ENCODE measurements around the gene ADAMTSL4. TPM values are rescaled to one million over a fixed set of nuclear protein-coding genes. Genes with fewer than 3 reads are reported as not detected.

The ADAMTSL4 gene
- total and polyA plus RNA-seq, 2 experiments from 2014 or later = 44.2 to 51.9 TPM

DNA sequence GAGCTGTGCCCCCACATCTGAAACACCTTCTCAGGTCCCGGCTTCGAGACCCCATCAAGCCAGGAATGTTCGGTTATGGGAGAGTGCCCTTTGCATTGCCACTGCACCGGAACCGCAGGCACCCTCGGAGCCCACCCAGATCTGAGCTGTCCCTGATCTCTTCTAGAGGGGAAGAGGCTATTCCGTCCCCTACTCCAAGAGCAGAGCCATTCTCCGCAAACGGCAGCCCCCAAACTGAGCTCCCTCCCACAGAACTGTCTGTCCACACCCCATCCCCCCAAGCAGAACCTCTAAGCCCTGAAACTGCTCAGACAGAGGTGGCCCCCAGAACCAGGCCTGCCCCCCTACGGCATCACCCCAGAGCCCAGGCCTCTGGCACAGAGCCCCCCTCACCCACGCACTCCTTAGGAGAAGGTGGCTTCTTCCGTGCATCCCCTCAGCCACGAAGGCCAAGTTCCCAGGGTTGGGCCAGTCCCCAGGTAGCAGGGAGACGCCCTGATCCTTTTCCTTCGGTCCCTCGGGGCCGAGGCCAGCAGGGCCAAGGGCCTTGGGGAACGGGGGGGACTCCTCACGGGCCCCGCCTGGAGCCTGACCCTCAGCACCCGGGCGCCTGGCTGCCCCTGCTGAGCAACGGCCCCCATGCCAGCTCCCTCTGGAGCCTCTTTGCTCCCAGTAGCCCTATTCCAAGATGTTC lies 4.3 kb downstream of the ADAMTSL4 start:
- Histone ChIP-seq H3K4me3 (no peak overlapping the region), H3K4me1 (ENCODE audit: low read depth) (peaks cover 9% of the 10 kb centered on the region), H3K36me3 (no peaks in the 10 kb centered on the region), H3K27me3 (no peaks in the 10 kb centered on the region), H3K9me3 (ENCODE audit: low read depth) (no peaks in the 10 kb centered on the region), H3K27ac (peak overlapping the region; percentile 81)
- TF ChIP-seq, protein P1, sequence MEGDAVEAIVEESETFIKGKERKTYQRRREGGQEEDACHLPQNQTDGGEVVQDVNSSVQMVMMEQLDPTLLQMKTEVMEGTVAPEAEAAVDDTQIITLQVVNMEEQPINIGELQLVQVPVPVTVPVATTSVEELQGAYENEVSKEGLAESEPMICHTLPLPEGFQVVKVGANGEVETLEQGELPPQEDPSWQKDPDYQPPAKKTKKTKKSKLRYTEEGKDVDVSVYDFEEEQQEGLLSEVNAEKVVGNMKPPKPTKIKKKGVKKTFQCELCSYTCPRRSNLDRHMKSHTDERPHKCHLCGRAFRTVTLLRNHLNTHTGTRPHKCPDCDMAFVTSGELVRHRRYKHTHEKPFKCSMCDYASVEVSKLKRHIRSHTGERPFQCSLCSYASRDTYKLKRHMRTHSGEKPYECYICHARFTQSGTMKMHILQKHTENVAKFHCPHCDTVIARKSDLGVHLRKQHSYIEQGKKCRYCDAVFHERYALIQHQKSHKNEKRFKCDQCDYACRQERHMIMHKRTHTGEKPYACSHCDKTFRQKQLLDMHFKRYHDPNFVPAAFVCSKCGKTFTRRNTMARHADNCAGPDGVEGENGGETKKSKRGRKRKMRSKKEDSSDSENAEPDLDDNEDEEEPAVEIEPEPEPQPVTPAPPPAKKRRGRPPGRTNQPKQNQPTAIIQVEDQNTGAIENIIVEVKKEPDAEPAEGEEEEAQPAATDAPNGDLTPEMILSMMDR (IDR thresholded peaks at IDR 0.05; ENCODE audit: low read depth, low read length) = no peak
- no peak for DNase-seq (ENCODE audit: low read depth in 1 of 2, low spot score in 1 of 2)

DNA sequence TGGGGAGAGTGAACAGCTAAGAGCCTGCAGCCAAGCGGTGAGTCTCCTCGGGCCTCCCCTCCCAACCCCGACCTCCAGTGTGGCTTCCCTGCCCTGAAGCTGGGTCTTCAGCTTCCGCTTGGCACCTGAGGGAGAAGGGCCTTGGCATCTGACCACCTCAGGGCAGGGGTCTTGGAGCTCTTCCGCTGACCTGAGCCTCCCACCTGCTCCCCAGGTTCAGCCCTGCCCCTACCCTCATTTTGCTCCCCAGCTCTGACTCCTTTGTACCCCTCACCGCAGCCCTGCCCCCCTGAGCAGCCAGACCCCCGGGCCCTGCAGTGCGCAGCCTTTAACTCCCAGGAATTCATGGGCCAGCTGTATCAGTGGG lies 4.9 kb downstream of the ADAMTSL4 start:
- H3K36me3 ChIP-seq = no peaks in the 10 kb centered on the region
- no peaks in the 10 kb centered on the region for H3K9me3 ChIP-seq (ENCODE audit: low read depth)
- H3K4me3 ChIP-seq = no peak overlapping the region
- H3K27ac ChIP-seq = no peak overlapping the region
- TF ChIP-seq, protein P1 (IDR thresholded peaks at IDR 0.05; ENCODE audit: low read depth, low read length) = no peak
- H3K4me1 ChIP-seq (ENCODE audit: low read depth) = peaks cover 9% of the 10 kb centered on the region
- DNase-seq (ENCODE audit: low read depth in 1 of 2, low spot score in 1 of 2) = no peak
- H3K27me3 ChIP-seq = no peaks in the 10 kb centered on the region

DNA sequence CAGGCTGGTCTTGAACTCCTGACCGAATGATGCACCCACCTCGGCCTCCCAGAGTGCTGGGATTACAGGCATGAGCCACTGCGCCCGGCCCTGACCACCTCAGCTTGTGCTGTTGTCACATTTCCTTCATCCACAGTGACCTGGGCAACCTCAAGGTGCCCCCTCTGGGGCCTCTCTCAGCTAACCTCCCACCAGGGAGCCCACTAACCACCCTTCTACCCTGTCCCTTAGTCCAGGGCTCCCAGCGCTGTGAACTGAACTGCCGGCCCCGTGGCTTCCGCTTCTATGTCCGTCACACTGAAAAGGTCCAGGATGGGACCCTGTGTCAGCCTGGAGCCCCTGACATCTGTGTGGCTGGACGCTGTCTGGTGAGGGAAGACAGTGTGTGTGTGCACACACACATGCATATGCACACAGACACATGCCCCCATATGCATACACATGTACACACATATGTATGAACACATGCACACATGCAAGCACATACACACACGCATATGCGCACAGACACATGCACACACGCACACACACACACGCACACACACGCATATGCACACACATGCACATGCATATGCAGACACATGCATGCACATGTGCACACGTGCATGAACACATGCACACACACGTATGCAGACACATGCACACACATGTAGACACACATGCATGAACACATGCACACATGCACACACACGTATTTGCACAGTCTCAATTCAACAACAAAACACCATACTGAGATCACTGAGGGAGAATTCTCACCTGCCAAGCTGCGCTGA lies 6.2 kb downstream of the ADAMTSL4 start:
- TF ChIP-seq, protein P1 (IDR thresholded peaks at IDR 0.05; ENCODE audit: low read depth, low read length) = no peak
- no peaks in the 10 kb centered on the region for H3K36me3 ChIP-seq
- H3K9me3 ChIP-seq (ENCODE audit: low read depth) = no peaks in the 10 kb centered on the region
- H3K4me1 ChIP-seq (ENCODE audit: low read depth) = peaks cover 9% of the 10 kb centered on the region
- no peak overlapping the region for H3K27ac ChIP-seq
- no peaks in the 10 kb centered on the region for H3K27me3 ChIP-seq
- H3K4me3 ChIP-seq = no peak overlapping the region
- no peak for DNase-seq (ENCODE audit: low read depth in 1 of 2, low spot score in 1 of 2)

DNA sequence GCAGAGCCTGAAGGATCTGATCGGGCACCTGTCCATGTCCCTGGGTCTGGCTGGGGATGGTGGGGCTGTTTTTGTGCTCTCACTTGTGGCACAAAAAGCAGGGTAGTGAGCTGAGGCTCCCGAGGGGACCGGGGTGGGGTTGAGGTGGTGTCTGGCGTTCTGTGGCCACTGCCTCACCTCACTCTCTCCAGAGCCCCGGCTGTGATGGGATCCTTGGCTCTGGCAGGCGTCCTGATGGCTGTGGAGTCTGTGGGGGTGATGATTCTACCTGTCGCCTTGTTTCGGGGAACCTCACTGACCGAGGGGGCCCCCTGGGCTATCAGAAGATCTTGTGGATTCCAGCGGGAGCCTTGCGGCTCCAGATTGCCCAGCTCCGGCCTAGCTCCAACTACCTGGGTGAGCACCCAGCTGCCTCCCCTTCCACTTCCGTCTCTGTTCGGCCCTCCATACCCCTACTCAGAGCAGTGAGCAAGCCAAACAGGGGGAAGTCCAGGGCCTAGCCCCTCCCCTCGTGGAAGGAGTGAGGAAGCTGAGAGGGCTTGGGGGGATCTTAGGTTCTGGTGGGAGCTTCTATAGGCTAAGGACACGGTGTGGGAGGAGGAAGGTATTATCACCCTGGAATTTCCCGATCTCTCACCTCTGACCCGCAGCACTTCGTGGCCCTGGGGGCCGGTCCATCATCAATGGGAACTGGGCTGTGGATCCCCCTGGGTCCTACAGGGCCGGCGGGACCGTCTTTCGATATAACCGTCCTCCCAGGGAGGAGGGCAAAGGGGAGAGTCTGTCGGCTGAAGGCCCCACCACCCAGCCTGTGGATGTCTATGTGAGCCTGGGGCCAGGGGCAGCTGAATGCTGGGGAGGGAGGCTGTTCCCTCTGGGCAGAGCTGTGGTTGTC lies 7.0 kb downstream of the ADAMTSL4 start:
- Histone ChIP-seq H3K36me3 (no peaks in the 10 kb centered on the region), H3K4me1 (ENCODE audit: low read depth) (peaks cover 13% of the 10 kb centered on the region), H3K9me3 (ENCODE audit: low read depth) (no peaks in the 10 kb centered on the region), H3K27ac (no peak overlapping the region), H3K4me3 (no peak overlapping the region), H3K27me3 (no peaks in the 10 kb centered on the region)
- no peak for DNase-seq (ENCODE audit: low read depth in 1 of 2, low spot score in 1 of 2)
- TF ChIP-seq, protein P1 (IDR thresholded peaks at IDR 0.05; ENCODE audit: low read depth, low read length) = no peak

DNA sequence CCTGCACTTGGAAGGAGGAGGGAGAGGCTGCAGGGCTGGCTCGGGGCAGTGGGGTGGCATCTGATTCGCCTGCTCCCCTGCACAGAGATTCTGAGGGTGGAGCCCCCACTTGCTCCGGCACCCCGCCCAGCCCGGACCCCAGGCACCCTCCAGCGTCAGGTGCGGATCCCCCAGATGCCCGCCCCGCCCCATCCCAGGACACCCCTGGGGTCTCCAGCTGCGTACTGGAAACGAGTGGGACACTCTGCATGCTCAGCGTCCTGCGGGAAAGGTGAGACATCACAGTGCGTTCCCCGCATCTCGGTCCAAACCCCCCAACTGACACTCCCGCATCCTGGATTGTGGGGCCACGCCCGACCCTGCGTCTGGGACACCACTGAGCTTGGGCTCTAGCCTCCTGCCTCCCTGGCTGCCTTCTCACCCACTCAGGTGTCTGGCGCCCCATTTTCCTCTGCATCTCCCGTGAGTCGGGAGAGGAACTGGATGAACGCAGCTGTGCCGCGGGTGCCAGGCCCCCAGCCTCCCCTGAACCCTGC lies 7.9 kb downstream of the ADAMTSL4 start:
- Histone ChIP-seq H3K9me3 (ENCODE audit: low read depth) (no peaks in the 10 kb centered on the region), H3K4me3 (no peak overlapping the region), H3K4me1 (ENCODE audit: low read depth) (peaks cover 14% of the 10 kb centered on the region), H3K36me3 (no peaks in the 10 kb centered on the region), H3K27ac (no peak overlapping the region), H3K27me3 (no peaks in the 10 kb centered on the region)
- TF ChIP-seq, protein P1 (IDR thresholded peaks at IDR 0.05; ENCODE audit: low read depth, low read length) = no peak
- DNase-seq (ENCODE audit: low read depth in 1 of 2, low spot score in 1 of 2) = no peak

Measured in cardiac muscle cell (in vitro differentiated cells and primary cell).